ENCODE measurements around the gene NPTX2.

- TF ChIP-seq CTCF (IDR thresholded peaks at IDR 0.05), result no peak
- TF ChIP-seq POLR2A (IDR thresholded peaks at IDR 0.05), result no peak
These were observed 45.1 kb upstream of the NPTX2 start for GRCh38 chr7:98571986-98572385.

All from heart left ventricle (tissue), 13 donors.